ENCODE results near the gene TANGO2. TPM values are rescaled to one million over a fixed set of nuclear protein-coding genes. Genes with fewer than 3 reads are reported as not detected.

Gene TANGO2
- total and polyA plus RNA-seq, 10 of the 15 experiments (the other 5 are each of a cell fraction or from before 2014, with no cell fraction given), result 4.0 to 24.8 (median 20.9) TPM

GRCh38 chr22:20088263-20088648 lies 67.3 kb downstream of the TANGO2 start:
- Histone ChIP-seq H3K4me2 (ENCODE audit: control insufficient read depth, insufficient read depth) (no peak overlapping the region), H3K79me2 (ENCODE audit: control insufficient read depth, insufficient read depth, low read length) (peaks cover 25% of the 10 kb centered on the region), H3K9ac (ENCODE audit: control insufficient read depth, insufficient read depth, low read length) (no peak overlapping the region), H3K36me3 (ENCODE audit: control insufficient read depth in 2 of 2, insufficient read depth in 2 of 2, low read length in 1 of 2) (peaks cover 29 to 31% of the 10 kb centered on the region in 2 experiments), H3K4me3 (no peak overlapping the region), H3K4me1 (ENCODE audit: control insufficient read depth, insufficient read depth, low read length) (no peaks in the 10 kb centered on the region), H3K27ac (ENCODE audit: control insufficient read depth, insufficient read depth) (no peak overlapping the region), H3K27me3 (replicated peaks in 1 of 2; ENCODE audit: control insufficient read depth in 2 of 2, insufficient read depth in 2 of 2, low read length in 1 of 2) (no peaks in the 10 kb centered on the region), H2AFZ (ENCODE audit: control insufficient read depth, low read depth, low read length) (no peak overlapping the region), H3K9me3 (replicated peaks; ENCODE audit: control insufficient read depth, insufficient read depth, low read length) (no peaks in the 10 kb centered on the region), H4K20me1 (ENCODE audit: control insufficient read depth, insufficient read depth) (no peaks in the 10 kb centered on the region)
- POLR2A ChIA-PET, result no interaction called here
- 83% methylated on average over 8 of the region's 8 CpGs for WGBS (ENCODE audit: insufficient coverage, insufficient replicate concordance, low lambda C conversion rate, missing lambda C conversion rate)
- no peak for DNase-seq (ENCODE audit: low read depth, low spot score)
- BruUV-seq (replicated peaks), result no TSS peak
- RAD21 ChIA-PET (ENCODE audit: unreplicated experiment), result no interaction called here
- FAIRE-seq, result no peak
- ATAC-seq, result no peak
- SMC1A ChIA-PET (ENCODE audit: uncharacterized antibody, unreplicated experiment), result no interaction called here
- CTCF ChIA-PET, result no interaction called here
- TF ChIP-seq PML (IDR thresholded peaks at IDR 0.05; ENCODE audit: low read length) (no peak), ATF3 (IDR thresholded peaks at IDR 0.05; ENCODE audit: borderline replicate concordance, extremely low read depth, low read depth, low read length) (no peak), CHD1 (IDR thresholded peaks at IDR 0.05; ENCODE audit: low read depth, low read length) (no peak), ZBED1 (IDR thresholded peaks at IDR 0.05; ENCODE audit: borderline replicate concordance) (no peak)
- intact Hi-C loops (cut with micrococcal nuclease; ENCODE audit: unreplicated experiment), result no loop called here
- in situ Hi-C loops (cut with MboI), result no loop called here

- H2AFZ ChIP-seq (ENCODE audit: control insufficient read depth, low read depth, low read length), result no peak overlapping the region
- H3K9me3 ChIP-seq (replicated peaks; ENCODE audit: control insufficient read depth, insufficient read depth, low read length), result no peaks in the 10 kb centered on the region
- peaks cover 13% of the 10 kb centered on the region for H3K79me2 ChIP-seq (ENCODE audit: control insufficient read depth, insufficient read depth, low read length)
- intact Hi-C loops (cut with micrococcal nuclease; ENCODE audit: unreplicated experiment), result no loop called here
- no peaks in the 10 kb centered on the region for H3K4me1 ChIP-seq (ENCODE audit: control insufficient read depth, insufficient read depth, low read length)
- H3K27me3 ChIP-seq (replicated peaks in 1 of 2; ENCODE audit: control insufficient read depth in 2 of 2, insufficient read depth in 2 of 2, low read length in 1 of 2), result no peaks in the 10 kb centered on the region
- no TSS peak for BruUV-seq (replicated peaks)
- 97% methylated on average over 17 of the region's 17 CpGs for WGBS (ENCODE audit: insufficient coverage, insufficient replicate concordance, low lambda C conversion rate, missing lambda C conversion rate)
- ATAC-seq, result no peak
- SMC1A ChIA-PET (ENCODE audit: uncharacterized antibody, unreplicated experiment), result no interaction called here
- TF ChIP-seq POLR2A (IDR thresholded peaks at IDR 0.05; ENCODE audit: low read depth, low read length), result peak; percentile 25; the same call in 1 of the 2 replicates
- no peak for TF ChIP-seq NRF1 (conservative IDR thresholded peaks at IDR 0.05; ENCODE audit: low read depth, low read length)
- CTCF ChIA-PET, result no interaction called here
- H3K4me3 ChIP-seq, result no peak overlapping the region
- no peak overlapping the region for H3K27ac ChIP-seq (ENCODE audit: control insufficient read depth, insufficient read depth)
- POLR2A ChIA-PET, result no interaction called here
- H3K9ac ChIP-seq (ENCODE audit: control insufficient read depth, insufficient read depth, low read length), result no peak overlapping the region
- H3K4me2 ChIP-seq (ENCODE audit: control insufficient read depth, insufficient read depth), result no peak overlapping the region
- no peak for FAIRE-seq
- peaks cover 38 to 42% of the 10 kb centered on the region in 2 experiments for H3K36me3 ChIP-seq (ENCODE audit: control insufficient read depth in 2 of 2, insufficient read depth in 2 of 2, low read length in 1 of 2)
- RAD21 ChIA-PET (ENCODE audit: unreplicated experiment), result no interaction called here
- in situ Hi-C loops (cut with MboI), result no loop called here
- H4K20me1 ChIP-seq (ENCODE audit: control insufficient read depth, insufficient read depth), result no peaks in the 10 kb centered on the region
- no peak for DNase-seq (ENCODE audit: low read depth, low spot score)
Observed at GRCh38 chr22:20089226-20089976, 68.5 kb downstream of the TANGO2 start.
